IPS-NIHi7 (cell line): ENCODE data around the gene GFPT1.
A peak's percentile ranks its signal among the peaks of the same experiment; 100 is the strongest.
"Not testable (repeated sequence)": the region's sequence is repeated elsewhere in the genome, so short reads cannot be mapped to it uniquely, and the experiment has no call there.

Source experiments
- DNase-seq: peaks from one replicate; pipeline ENCODE4 v3.0.0; 2012; ENCODE audit warnings: mixed read lengths; ENCODE audit errors: extremely low spot score

The GFPT1 gene

DNA sequence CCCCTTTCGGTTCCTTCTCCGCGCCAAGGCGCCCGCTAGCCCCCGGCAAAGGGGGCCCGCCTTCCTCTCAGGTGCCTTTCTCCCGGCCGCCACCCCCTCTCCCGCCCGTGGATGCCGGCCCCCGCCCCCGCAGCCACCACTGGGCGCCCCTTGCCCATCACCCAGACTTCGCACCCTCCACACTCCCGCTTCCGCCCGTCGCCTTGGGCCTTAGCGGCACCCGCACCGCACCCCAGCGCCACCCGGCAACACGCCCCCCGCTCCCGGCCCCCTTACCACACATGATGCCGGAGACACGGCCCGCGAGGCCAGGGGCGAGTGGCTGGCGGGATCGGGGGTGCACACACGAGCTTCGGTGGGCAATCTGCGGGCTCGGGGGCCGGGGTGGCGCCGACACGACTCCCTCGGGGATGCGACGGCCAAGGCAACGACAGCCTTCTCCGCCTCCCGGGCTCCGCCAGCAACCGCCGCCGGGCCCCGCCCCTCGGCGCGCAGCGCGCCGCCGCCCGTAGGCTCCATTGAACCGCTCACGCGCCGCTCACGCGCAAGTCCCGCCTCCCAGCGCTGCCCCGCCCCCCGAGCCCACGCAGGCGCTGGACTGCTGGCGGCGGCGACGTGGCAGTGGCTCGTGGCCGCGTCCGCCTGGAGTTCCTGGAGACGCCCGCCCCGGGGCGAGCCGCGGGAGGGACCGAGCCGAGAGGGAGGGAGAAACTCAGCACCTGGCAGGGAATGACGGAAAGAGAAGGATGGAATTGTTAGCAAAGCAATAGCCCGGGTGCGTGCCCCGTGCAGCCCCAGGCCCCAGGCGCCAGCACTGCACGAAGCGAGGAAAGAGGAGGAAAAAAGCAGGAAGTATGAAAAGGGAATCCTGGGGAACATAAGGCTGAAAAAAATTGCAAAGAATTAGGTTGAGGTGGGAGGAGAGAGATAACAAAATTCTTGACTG, at the start of gene GFPT1:
TSS of gene GFPT1 (minus strand) at position 439 of the 946 bp plus-strand sequence. CDS start at position 283, 156 bp downstream.
- DNase-seq = peak; percentile 96

DNA sequence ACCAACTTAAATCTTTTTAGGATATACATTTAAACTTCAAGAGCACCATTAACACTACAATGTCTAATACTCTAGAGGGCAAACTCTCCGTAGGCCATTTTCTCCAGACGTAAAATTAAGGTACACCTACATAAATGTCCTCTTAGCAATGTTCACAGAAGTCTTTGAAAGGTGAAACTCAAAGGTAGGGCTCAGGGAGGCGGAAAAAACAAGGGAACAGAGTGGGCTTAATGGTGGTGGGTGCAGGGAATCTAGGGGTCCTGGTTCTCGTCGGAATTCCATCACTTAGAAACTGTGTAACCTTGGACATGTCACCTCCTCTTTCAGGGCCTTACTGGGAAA, 49.5 kb upstream of the GFPT1 start:
- peak; percentile 12 for DNase-seq

DNA sequence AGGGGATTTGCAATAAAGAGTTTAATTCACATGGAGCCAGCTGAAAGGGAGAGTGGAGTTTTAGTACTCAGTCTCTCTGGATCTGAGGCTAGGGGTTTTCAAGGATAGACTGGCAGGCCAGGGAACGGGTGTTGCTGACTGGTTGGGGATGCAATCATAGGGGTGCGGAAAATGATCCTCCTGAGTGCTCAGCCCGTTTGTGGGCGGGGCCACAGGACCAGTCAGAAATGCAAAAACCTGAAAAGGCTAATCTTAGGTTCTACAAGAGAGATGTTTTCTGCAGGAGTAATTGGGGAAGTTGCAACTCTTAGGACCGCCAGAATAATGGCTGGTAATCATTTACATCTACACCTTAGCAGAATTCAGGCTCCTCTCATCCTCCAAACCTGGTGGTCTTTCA, 47.7 kb upstream of the GFPT1 start:
- no peak for DNase-seq

DNA sequence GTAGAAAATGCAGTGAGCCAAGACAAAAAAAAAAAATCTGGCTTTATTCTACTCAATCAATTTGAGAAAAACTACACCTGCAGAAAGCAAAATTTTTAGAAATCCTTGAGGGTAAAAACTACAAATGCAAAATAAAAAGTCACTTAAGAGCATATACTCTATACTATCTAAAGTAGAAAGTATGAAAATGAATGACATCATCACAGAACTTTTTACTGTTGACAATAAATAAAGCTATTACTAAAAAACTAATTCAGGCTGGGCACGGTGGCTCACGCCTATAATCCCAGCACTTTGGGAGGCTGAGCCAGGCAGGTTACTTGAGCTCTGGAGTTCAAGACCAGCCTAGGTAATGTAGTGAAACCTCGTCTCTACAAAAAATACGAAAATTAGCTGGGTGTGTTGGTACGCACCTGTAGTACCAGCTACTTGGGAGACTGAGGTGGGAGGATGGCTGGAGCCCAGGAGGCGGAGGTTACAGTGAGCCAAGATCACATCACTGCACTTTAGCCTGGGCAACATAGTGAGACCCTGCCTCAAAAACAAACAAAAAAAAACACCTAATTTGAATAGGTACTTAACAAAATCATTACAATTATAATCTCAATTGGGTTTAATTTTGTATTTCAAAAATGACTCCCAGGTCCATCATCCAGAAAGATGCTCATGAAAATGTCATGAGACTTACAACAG, 42.6 kb upstream of the GFPT1 start:
- no peak for DNase-seq

DNA sequence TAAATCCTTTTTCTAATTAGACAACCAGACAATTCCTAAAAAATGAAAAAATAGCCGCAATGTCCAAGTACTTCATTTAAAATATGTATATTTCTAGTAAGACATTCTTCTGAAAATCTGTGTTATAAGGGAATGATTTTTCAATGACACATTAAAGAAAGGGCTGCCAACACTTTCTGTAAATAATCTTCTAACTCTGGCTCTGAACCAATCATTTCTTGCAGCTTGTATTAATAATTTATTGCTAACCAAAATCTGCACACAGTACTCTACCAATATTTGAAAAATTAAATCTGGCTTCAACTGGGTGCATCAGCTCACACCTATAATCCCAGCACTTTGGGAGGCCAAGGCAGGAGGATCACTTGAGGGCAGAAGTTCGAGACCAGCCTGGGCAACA, 42.0 kb upstream of the GFPT1 start:
- no peak for DNase-seq

DNA sequence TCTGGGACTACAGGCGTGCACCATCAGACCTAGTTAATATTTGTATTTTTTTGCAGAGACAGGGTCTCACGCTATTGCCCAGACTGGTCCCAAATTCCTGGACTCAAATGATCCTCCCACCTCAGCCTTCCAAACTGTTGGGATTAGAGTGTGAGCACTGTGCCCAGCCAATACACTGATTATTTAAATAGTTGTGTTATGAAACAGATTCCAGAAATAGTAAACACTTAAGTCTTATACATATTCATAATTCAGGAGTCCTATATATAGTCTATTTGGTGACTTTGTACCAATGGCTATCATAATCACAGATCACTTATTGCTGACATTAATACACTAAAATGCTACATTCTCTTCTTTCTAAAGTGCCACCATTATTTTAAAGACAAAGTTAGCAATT, 37.4 kb upstream of the GFPT1 start:
- DNase-seq = no peak

DNA sequence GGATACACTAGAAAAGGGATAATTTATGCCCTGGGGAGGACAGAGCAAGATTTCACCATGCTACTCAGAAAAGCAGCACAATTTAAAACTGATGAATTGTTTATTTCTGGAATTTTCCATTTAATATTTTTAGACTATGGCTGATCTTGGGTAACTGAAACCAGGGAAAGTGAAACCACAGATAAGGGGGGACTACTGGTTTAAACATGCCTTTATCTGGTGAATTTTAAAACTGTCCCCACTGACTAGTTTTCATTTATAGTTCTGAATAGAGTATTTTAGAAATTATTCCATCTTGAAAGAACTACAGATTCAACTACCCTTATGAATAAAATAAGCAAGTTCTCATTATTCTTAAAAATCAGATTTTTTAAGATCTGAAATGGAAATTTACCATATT, 35.2 kb upstream of the GFPT1 start:
- DNase-seq = no peak

DNA sequence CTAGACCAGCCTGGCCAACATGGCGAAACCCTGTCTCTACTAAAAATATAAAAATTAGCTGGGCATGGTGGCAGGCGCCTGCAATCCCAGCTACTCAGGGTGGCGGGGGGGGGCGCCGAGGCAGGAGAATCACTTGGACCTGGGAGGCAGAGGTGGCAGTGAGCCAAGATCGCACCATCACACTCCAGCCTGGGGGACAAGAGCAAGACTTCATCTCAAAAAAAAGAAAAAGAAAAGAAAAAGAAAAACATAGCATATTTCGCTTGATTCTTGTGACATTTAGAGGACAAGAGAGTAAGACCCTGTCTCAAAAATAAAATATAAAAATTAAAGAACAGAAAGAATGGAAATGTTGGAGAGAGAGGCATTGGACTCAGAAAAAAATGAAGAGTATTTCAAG, 32.1 kb upstream of the GFPT1 start:
- DNase-seq = not testable (repeated sequence)

DNA sequence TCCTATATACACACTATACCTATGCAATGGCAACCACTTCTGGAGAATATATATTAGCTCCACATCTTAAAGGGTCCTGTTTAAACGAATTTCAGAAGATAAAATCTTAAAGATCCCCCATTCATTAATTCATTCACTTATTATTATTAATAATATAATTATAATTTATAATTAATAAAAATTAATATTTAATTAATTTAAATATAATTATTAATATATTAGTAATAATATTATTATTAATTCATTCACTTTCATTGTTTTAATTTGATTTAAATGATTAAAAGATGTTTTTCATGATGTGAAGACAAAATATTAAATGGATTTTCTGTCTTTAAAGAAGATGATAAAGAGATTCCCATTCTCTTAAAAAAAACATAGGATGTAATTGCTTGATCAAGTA, 29.1 kb upstream of the GFPT1 start:
- no peak for DNase-seq

DNA sequence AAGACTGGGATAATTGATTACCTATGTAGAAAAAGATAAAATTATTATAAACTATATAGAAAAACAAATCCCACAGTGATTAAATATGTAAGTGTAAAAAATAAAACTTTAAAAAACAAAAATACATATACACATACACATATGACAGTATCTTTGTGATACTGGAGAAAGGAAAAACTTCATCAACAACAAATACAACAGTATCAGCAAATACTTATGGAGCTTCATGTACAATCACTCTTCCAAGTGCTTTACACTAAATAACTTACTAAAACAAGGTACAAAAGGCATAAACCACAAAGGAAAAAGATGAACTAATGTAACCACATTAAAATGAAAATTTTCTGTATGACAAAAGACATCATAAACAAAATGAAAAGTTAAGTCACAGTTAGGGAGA, 24.1 kb upstream of the GFPT1 start:
- no peak for DNase-seq

DNA sequence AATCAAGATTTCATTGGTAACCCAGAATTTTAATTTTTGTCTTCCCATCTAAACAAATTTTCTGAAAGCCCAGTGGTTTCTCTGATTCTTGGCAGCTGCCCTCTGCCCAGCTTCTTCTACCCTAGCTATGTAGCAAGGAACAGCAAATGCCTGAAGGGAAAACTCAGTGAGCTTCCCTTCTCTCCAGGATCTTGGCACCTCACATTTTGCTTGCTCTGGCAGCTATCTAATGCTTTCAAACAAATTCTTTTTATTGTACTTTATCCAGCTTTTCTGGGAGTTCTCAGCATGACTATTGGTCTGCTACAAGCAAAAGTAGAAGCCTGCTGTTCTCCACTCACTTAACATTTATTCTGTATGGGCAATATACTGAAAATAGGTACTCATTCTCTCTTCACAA, 18.3 kb upstream of the GFPT1 start:
- DNase-seq = no peak

DNA sequence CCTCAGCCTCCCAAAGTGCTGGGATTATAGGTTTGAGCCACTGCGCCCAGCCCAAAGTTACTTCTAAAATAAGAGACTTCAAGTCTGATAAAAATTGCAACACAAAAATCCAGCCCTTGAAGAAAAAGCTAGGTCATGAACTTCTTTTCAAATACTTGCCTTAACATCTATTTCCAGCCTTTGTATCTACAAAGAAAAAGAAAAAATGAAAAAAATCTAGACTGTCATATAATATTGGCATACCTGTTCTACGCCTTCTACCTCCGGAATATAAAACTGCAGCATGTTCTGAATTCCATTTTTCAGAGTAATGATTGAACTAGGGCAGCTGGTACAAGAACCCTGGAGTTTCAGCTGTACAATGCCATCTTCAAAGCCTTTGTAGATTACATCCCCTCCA, 13.1 kb upstream of the GFPT1 start:
- DNase-seq = no peak

DNA sequence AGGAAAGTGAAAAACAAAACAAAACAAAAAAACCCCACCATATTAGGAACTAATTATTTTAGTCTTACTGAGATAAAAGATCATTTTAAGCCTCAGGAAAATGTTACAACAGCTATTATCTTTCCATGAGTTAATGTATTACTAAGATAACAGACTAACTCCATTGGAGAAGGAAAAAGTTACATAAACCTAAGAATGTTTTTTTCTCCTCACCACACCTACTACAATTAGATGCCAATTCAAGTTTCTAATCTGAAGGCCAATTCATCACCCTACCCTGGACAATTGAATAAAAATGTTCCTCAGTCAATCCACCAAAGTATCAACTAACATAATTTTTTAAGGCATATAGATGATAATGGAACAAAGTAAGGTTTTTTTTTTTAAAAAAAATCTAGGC, 10.2 kb upstream of the GFPT1 start:
- no peak for DNase-seq

DNA sequence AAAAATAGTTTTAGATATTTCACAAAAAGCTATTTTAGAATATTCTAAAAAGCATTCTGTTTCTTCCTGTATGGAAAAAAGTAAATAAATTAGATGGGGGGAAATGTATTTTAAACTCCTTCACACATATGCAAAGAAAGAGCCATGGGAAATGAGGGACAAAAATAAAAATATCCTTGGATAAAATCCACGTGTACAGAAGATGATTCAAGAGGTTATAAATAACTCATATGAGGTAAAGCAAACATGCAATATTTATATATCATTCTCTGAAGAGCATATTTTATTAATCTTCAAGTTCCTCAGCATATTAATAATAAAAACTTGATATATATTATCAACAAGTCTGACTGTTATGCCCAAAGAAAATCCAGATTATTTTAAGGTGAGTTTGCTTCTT, 8.8 kb upstream of the GFPT1 start:
- no peak for DNase-seq

DNA sequence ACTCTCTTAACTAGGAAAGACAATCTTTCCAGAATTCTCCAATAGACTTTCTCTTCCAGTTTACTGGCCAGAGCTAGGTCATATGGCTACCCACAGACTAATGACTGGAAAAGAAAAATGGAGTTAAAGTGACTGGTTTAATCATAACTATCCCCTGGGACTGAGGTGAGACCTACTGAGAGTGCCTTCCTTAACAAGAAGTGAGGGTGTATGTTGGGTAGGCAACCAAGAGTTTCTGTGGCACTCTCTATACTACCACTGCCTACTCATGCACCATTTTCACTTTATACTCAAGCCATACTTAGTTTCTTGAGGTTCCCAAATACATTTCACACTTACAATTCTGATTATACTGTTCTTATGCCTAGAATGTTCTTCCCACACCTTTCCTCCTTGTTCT, 6.9 kb upstream of the GFPT1 start:
- no peak for DNase-seq

DNA sequence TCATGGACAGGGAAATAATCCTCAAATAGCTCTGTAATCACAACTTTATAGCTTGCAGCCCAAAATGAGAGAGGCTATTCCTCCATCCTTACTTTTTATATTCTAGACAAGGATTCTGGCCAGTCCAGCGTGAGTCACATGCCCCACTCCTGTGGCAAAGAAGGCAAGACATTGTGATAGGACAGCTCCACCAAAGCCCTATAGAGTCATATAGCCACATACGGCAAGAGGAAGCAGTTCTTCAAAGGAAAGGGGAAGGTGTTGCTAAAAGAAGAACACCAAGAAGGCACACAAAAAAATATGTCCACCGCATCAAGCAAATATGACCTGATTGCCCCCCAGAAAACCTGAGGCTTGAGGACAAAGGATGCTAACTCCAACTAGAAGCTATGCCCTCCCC, 3.4 kb upstream of the GFPT1 start:
- no peak for DNase-seq

DNA sequence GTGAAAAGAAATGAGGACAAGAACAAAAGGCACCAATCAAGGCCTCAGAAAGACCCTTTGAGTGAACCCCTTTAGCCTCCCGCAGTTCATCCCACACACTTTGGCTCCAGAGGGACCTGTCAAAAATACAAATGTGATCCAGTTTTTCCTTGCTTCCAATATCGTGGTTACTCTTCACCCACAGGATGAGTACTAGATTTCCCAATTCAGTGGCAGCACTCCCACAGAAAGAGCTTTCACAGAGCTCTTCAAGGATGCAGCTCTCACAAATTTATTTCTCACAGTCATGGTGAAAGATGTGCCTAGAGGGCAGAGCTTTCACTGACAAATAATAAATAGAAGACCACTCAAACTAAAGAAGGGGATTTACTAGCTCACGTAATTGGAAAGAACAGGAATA, 3.0 kb upstream of the GFPT1 start:
- no peak for DNase-seq

DNA sequence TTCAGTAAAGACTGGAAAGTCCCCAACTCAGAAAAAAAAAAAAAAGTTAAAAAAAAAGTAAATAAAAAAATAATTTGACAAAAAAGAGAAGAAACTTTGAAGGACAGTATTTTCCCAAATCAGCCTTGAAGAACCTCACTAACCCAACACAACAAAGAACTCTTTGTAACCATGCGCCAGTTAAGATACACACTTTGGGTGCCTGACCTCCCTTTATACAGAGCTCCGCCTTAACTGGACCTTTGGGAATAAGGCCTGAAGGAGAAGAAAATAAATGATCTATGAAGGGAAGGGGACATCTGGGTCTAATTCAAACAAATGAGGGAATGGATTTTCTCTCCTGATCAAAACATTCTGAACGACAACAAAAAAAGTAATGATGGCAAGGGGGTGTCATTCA, 2.2 kb upstream of the GFPT1 start:
- no peak for DNase-seq

DNA sequence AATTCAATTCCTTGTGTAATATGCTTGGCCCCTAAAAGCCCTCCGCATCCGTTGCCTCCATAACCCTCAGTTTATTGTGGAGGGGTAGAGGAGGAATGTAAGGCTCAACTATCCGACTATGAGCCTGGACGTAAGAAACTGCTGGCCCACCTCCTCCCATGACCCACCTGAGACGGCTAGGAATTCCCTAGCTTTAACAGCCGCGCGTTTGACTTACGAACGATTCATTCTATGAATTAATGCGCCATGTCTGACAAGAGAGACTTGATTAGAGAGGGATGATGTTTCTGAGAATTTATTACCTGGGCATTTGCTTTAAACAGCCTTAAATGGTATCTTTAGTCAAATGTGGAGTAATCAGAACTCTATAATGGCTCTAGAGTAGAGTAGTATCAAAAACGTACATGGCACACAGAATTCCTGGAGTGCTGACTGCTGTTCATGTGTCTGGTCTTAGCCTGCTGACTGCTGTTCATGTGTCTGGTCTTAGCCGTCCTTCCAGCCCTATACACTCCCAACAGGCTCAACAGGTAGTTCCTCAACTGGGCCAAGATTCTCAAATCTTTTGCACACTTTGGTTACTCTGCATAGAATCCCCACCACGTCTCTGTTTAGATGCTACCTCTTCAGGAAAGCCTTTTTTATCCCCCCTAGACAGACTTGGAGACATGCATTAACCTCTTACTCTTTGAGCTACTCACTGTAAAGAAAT, 899 bp upstream of the GFPT1 start:
- no peak for DNase-seq

DNA sequence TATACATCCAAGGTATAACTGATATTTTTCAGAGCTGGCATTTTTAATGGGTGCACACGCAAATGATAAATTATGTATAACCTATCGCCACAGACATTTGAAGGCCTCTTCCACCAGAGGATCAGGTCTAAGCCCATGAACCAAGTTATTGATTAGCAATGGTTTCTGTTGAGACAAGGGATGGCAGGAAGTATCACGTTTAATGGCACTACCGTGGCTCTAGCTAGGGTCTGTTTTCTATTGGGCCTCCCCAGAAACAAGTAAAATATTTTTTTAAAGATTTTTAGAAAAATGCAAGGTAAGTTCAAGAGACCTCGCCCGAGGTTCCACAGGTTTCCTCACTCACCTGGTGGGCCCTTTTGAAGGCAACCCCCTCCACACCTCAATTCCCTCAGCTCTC, 667 bp downstream of the GFPT1 start:
- no peak for DNase-seq

DNA sequence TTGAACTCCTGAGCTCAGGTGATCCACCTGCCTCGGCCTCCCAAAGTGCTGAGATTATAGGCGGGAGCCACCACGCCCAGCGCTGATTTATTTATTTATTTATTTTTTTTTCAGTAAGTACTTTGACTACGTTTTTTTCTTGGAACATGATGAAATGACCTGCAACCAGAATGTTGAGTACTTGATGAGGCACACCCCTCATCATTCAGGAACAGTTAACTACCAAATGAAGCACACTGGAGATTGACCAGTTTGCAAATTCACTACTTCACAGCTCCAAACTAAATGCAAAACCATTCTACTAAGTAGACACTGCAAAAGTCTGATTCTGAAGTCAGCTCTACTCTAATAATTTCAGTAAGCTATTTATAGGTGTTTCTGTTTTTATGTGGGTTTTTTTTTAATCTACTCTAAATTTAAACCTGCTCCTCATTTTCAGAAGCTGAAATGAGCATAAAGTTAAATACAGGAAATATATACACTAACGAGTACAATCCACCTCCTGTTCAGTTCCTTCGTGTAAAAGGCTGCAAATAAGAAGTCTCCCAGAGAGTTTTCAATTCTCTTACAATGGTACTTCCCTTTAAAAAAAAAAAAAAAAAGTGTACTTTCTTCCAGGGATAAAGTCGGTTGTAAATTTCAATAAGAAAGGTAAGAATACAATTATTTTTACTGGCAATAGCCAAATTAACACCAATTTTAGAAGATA, 1.4 kb downstream of the GFPT1 start:
- DNase-seq = no peak

DNA sequence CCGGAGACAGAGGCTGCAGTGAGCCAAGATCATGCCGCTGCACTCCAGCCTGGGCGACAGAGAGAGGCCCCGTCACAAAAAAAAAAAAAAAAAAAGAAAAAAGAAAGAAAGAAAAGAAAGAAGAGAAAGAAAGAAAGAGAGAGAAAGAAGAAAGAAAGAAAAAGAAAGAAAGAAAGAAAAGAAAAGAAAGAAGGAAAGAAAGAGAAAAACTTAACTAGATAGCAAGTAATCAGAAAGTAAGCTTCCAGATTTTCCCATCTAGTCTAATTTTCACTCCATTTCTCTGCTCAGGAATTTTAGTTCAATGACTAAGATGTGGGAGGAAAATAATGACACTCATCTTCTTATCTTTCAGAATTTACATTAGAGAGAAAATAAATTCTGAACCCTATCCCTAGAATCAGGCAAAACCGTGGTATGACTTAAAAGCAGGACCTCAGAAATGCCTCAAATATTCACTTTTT, 2.4 kb downstream of the GFPT1 start:
- no peak for DNase-seq
